ENCODE measurements around the gene GLYR1. TPM values are rescaled to one million over a fixed set of nuclear protein-coding genes. Genes with fewer than 3 reads are reported as not detected.

GLYR1 gene
- total RNA-seq, 1 donor from 2014 or later: 45.7 TPM

GRCh38 chr16:4850211-4850610 lies 3.1 kb upstream of the GLYR1 start:
- DNase-seq (ENCODE audit: low read depth in 2 of 2): no peak

- DNase-seq (ENCODE audit: low read depth in 2 of 2): peak in 1 of 2 donors; percentile 75
Measured at GRCh38 chr16:4847774-4848587, 893 bp upstream of the GLYR1 start.

GRCh38 chr16:4846503-4846900 lies 586 bp downstream of the GLYR1 start:
- DNase-seq (ENCODE audit: low read depth in 2 of 2): peak in 1 of 2 donors; percentile 80

- DNase-seq (ENCODE audit: low read depth in 2 of 2): no peak
Measured at GRCh38 chr16:4840984-4841383, 6.1 kb downstream of the GLYR1 start.

- DNase-seq (ENCODE audit: low read depth in 2 of 2): peak in 1 of 2 donors; percentile 25
Measured at GRCh38 chr16:4839942-4840341, 7.1 kb downstream of the GLYR1 start.

GRCh38 chr16:4837733-4838501 lies 9.2 kb downstream of the GLYR1 start:
- DNase-seq (ENCODE audit: low read depth in 2 of 2): no peak

GRCh38 chr16:4836727-4837126 lies 10.4 kb downstream of the GLYR1 start:
- DNase-seq (ENCODE audit: low read depth in 2 of 2): no peak

GRCh38 chr16:4833584-4833983 lies 13.5 kb downstream of the GLYR1 start:
- no peak for DNase-seq (ENCODE audit: low read depth in 2 of 2)

- DNase-seq (ENCODE audit: low read depth in 2 of 2): no peak
Measured at GRCh38 chr16:4832698-4833343, 14.3 kb downstream of the GLYR1 start.

GRCh38 chr16:4831616-4832015 lies 15.5 kb downstream of the GLYR1 start:
- DNase-seq (ENCODE audit: low read depth in 2 of 2): no peak

GRCh38 chr16:4830408-4830807 lies 16.7 kb downstream of the GLYR1 start:
- DNase-seq (ENCODE audit: low read depth in 2 of 2): no peak

GRCh38 chr16:4828567-4829321 lies 18.3 kb downstream of the GLYR1 start:
- DNase-seq (ENCODE audit: low read depth in 2 of 2): no peak

- DNase-seq (ENCODE audit: low read depth in 2 of 2): no peak
Measured at GRCh38 chr16:4826980-4827379, 20.1 kb downstream of the GLYR1 start.

GRCh38 chr16:4826526-4826925 lies 20.6 kb downstream of the GLYR1 start:
- no peak for DNase-seq (ENCODE audit: low read depth in 2 of 2)

GRCh38 chr16:4825196-4825595 lies 21.9 kb downstream of the GLYR1 start:
- no peak for DNase-seq (ENCODE audit: low read depth in 2 of 2)

GRCh38 chr16:4820652-4821051 lies 26.4 kb downstream of the GLYR1 start:
- no peak for DNase-seq (ENCODE audit: low read depth in 2 of 2)

- DNase-seq (ENCODE audit: low read depth in 2 of 2): no peak
Measured at GRCh38 chr16:4814542-4815173, 32.4 kb downstream of the GLYR1 start.

- DNase-seq (ENCODE audit: low read depth in 2 of 2): no peak
Measured at GRCh38 chr16:4814046-4814445, 33.0 kb downstream of the GLYR1 start.

GRCh38 chr16:4813251-4814003 lies 33.7 kb downstream of the GLYR1 start:
- DNase-seq (ENCODE audit: low read depth in 2 of 2): no peak

- no peak for DNase-seq (ENCODE audit: low read depth in 2 of 2)
Measured at GRCh38 chr16:4811773-4812172, 35.3 kb downstream of the GLYR1 start.

Data from dermis microvascular lymphatic vessel endothelial cell (primary cell).